ENCODE measurements around the gene FAM180B.
A peak's percentile ranks its signal among the peaks of the same experiment; 100 is the strongest.
"Not testable (repeated sequence)": the region's sequence is repeated elsewhere in the genome, so short reads cannot be mapped to it uniquely, and the experiment has no call there.

The FAM180B gene

GRCh38 chr11:47586098-47586855 lies at the start of gene FAM180B:
Gene FAM180B (plus strand): TSS chr11:47586678. CDS start chr11:47586769, 91 bp downstream.
- DNase-seq = no peak

- no peak for DNase-seq
Measured at GRCh38 chr11:47536915-47537314, 49.6 kb upstream of the FAM180B start.

DNA sequence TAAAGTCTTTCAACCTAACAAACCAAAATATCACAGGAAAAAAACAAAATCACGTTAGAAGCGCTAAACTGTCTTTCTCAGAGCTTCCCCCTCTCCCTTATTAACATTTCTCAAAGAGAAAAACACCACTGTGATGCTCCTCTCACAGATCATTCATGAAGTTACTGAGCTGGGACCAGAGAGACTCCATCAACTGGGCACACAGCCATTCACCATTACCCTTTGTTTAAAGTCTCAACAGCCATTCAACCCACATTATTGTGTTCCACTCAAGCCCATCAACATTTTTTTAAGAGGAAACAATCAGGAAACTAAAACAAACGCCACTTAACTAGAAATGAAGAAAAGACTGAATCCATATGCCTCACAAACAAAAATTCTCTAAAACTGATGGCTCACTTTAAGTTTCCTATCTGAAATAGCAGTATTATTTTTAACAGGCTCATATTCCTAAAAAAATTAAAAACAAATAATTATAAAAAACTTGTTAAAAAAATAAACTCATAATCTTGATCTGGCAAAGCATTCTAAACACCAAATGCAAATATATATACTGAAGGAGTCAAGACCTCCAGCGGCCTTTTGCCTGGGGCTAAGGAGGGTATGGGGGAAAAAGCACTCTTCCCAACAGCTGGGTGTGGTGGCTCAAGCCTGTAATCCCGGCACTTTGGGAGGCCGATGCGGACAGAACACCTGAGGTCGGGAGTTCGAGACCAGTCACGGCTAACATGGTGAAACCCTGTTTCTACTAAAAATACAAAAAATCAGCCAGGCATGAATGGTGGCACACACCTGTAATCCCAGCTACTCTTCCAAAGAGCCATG lies 47.5 kb upstream of the FAM180B start:
- peak in 4 of 56 donors; percentile 11 to 38 (median 18) for DNase-seq

DNA sequence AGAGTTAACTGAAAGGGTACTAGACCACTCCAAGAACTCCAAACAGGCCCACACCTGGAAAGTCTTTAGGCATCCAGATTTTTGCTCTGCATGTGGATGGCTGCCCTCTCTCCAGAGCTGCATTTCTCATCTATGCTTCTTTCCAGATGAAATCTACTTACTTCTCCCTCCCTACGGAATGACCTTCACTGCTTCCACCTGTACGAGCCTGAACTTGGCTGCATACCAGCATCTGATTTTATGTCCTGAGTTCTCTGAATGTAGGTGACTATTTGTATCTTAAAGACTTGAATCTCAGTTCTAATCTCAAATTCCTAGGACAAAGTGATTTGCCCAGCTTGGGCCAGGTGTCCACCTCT lies 46.8 kb upstream of the FAM180B start:
- no peak for DNase-seq

- DNase-seq = no peak
Measured at GRCh38 chr11:47541070-47541469, 45.4 kb upstream of the FAM180B start.

- DNase-seq = no peak
Measured at GRCh38 chr11:47545298-47545697, 41.2 kb upstream of the FAM180B start.

DNA sequence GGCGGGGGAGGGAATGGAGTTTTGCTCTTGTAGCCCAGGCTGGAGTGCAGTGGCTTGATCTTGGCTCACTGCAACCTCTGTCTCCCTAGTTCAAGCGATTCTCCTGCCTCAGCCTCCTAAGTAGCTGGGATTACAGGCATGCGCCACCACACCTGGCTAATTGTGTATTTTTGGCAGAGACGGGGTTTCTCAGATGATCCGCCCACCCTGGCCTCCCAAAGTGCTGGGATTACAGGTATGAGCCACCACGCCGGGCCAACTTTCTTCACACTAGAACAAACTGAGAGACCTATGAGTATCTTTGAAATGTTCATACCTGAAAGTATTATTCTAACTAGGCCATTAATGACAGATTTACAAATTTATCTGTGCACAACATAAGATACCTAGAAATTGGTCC lies 40.2 kb upstream of the FAM180B start:
- not testable (repeated sequence) for DNase-seq

DNA sequence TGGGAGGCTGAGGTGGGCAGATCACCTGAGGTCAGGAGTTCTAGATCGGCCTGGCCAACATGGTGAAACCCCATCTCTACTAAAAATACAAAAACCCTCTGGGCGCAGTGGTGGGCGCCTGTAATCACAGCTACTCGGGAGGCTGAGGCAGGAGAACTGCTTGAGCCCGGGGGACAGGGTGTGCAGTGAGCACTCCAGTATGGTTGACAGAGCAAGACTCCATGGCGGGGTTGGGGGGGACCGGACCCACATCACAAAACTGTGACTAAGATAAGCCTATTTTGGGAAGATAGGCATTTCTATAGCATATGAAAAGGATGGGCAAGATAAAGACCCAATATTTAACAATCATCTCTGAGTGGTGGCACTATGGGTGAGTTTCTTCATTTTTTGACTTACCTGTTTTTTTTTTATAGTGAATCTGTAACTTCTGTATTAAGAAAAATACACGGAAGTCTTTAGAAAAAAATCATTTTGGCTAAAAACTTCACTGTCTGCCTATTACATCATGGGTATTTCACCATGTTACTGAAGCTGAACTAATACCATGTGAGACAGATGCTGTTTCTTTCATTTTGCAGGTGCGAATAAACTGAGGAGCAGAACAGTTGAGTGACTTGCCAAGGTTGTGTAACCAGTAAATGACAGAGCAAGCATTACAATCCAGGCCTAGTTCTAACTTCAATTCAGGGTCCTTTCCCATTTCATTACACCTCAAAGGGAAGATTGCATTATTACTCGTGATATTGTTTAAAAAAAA lies 36.0 kb upstream of the FAM180B start:
- no peak for DNase-seq

DNA sequence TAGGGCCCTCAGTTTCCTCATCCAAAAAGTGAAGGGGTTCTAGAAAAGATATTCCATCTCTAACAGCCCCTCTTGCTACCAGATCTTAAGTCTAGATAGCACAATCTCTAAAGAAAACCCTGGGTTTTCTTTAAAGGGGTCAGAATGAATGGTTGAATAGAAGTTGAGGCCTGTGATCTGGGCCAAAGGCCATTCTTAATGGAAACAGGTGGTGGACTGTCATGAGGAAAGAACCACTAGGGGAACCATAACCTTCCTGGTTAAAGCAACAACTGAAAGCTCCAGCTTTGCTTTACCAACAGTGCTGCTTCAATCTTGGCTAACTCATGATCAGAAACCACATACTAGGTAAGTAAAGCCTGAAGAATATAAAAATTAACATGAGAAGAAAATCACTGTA lies 35.4 kb upstream of the FAM180B start:
- DNase-seq = no peak

GRCh38 chr11:47552056-47552565 lies 34.4 kb upstream of the FAM180B start:
- DNase-seq = peak in 12 of 56 donors; percentile 6 to 51 (median 30)

DNA sequence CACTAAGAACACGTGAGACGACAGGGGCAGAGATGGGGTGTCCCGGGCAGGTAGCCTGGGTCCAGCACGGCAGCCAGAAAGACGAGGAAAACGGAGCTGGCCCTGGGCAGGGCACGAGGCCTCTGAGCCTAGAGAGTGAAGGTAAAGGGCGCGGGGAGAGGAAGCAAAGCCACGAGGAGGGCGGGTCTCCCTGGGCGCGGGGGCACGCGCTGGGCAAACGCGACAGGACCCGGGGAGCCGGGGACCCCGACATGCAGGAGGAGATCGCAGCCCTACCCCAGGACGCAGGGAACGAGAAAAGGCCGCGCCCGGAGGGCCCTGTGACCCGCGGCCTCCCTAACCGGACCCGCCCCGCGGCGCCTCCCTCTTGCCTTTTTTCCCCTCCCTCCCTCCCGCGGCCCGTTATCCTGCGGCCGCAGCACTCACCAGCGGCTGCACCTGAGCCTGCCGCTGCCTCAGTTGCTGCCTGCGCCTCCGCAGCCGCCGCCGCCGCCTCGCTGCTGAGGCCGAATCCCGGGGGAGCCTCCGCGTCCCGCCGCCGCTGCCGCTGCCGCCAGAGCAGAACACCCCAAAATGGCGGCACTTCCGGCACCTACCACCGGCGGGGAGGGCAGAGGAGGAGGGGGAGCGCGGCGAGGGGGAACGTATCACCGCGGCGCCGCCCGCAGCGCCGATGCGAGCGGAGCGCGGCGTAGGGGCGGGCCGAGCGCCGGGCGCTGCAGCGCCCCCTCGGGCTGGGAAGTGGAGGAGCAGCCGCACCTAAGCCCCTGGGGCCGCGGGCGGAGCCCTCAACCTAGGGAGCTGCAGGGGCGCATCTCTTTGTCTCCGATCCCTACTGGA lies 33.7 kb upstream of the FAM180B start, which contains the start of gene CELF1:
Gene CELF1, minus strand, starts transcription at position 567 of the 840 bp plus-strand sequence. CDS start 53,609 bp downstream, outside the sequence.
- DNase-seq = peak in 55 of 56 donors; percentile 30 to 91 (median 81)

- peak in 2 of 56 donors; percentile 66 to 89 for DNase-seq
Measured at GRCh38 chr11:47553406-47553743, 33.1 kb upstream of the FAM180B start.

GRCh38 chr11:47557004-47557403 lies 29.5 kb upstream of the FAM180B start:
- DNase-seq = not testable (repeated sequence)

DNA sequence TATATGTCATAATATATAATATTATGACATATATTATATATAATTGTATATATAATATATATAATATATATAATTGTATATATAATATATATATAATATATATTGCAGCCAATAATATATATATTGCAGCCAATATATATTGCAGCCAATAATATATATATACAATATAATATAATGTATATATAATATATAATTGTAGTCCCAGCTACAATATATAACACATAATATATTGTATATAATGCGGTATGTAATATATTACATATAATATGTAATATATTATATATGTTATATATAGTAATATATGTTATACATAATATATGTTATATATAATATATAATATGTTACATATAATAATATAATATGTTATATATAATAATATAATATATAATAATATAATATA lies 27.8 kb upstream of the FAM180B start:
- DNase-seq = no peak

DNA sequence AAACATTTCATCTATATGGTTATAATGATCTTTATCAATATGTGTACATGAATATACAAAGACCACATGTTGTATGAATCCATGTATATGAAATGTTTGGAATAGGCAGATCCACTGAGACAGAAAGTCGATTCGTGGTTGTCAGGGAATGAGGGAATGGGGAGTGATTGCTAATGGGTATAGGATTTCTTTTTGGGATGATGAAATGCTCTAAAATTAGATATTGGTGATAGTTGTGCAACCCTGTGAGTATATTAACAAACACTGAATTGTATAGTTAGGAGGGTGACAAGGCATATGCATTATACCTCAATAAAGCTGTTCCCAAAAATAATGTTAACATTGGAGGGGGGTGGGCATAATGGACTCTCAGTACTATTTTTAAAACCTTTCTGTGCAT lies 26.1 kb upstream of the FAM180B start:
- DNase-seq = no peak

GRCh38 chr11:47562393-47562792 lies 24.1 kb upstream of the FAM180B start:
- not testable (repeated sequence) for DNase-seq

- not testable (repeated sequence) for DNase-seq
Measured at GRCh38 chr11:47564366-47564765, 22.1 kb upstream of the FAM180B start.

- no peak for DNase-seq
Measured at GRCh38 chr11:47564933-47565339, 21.5 kb upstream of the FAM180B start.

- DNase-seq = peak in 26 of 56 donors; percentile 10 to 72 (median 35)
Measured at GRCh38 chr11:47565340-47566148, 20.9 kb upstream of the FAM180B start, which contains the start of gene PTPMT1. Gene PTPMT1 (plus strand): TSS chr11:47565599. CDS start chr11:47565623, 24 bp downstream.

All from amygdala (tissue), 56 donors.